Measurements from ENCODE around the gene HJV.

- TF ChIP-seq CTCF (conservative IDR thresholded peaks at IDR 0.05; ENCODE audit: low read length), result no peak
- TF ChIP-seq EZH2phosphoT487 (IDR thresholded peaks at IDR 0.05; ENCODE audit: borderline replicate concordance), result no peak
Observed at GRCh38 chr1:146031476-146031875, 9.9 kb upstream of the HJV start.
